ENCODE measurements around the gene PMCH. TPM values are rescaled to one million over a fixed set of nuclear protein-coding genes. Genes with fewer than 3 reads are reported as not detected.
"Not testable (repeated sequence)": the region's sequence is repeated elsewhere in the genome, so short reads cannot be mapped to it uniquely, and the experiment has no call there.

The PMCH gene, protein sequence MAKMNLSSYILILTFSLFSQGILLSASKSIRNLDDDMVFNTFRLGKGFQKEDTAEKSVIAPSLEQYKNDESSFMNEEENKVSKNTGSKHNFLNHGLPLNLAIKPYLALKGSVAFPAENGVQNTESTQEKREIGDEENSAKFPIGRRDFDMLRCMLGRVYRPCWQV
- not detected in 2 replicates for total RNA-seq (2022)
- Bru-seq, nascent RNA: not detected
- not detected for BruChase-seq, experiment 1, labeled RNA remaining after a 2-hour chase
- BruChase-seq, experiment 2, labeled RNA remaining after a 6-hour chase: not detected
- long read RNA-seq: 0 reads

DNA sequence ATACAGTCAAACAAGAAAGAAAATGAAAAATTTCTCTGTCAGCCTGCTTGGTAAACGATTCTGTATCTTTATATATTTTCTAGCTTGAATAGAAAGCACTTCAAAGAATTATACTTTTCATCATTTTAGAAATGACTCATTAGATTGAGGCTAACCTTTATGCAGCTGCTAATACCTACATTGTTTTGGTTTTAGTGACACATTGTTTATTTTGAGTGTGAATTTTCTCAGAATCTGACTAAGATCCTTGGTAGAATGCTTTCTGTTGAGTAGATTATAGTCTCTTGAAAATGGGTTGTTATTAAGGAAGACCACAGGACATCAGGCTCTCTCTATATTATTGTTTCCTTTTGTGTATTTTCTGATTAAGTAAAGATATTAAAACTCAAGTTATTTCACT is at the start of gene PMCH:
Gene PMCH (minus strand): TSS at position 45 of the 400 bp plus-strand sequence. CDS start 63 bp downstream, outside the sequence.
- ChIA-PET POLR2A (no interaction called here), CTCF (no interaction called here)
- no TSS peak for BruUV-seq (replicated peaks)
- no peaks in the 10 kb centered on the region for H3K4me1 Mint-ChIP-seq (ENCODE audit: low read depth, unreplicated experiment)
- no peak for TF ChIP-seq CTCF (IDR thresholded peaks at IDR 0.05; ENCODE audit: insufficient read depth in 1 of 2, low read depth in 1 of 2, low read length in 1 of 2, severe bottlenecking in 1 of 2, unreplicated experiment in 1 of 2)
- no peaks in the 10 kb centered on the region for H3K4me1 ChIP-seq
- H3K4me3 Mint-ChIP-seq (ENCODE audit: unreplicated experiment): no peak within 1 kb of the TSS
- no peak within 1 kb of the TSS for H3K4me3 ChIP-seq (ENCODE audit: low read depth, low read length)
- H3K9me3 Mint-ChIP-seq (ENCODE audit: unreplicated experiment): no peaks in the 10 kb centered on the region
- H3K36me3 ChIP-seq (ENCODE audit: control insufficient read depth, insufficient read depth, low read length): no peaks in the 10 kb centered on the region
- DNase-seq: no peak
- no peaks in the 10 kb centered on the region for H3K27me3 ChIP-seq (replicated peaks; ENCODE audit: control insufficient read depth, insufficient read depth, low read length)
- no peaks in the 10 kb centered on the region for H3K36me3 Mint-ChIP-seq (ENCODE audit: insufficient read depth, unreplicated experiment)
- H3K9me3 ChIP-seq: no peaks in the 10 kb centered on the region
- intact Hi-C loops (cut with micrococcal nuclease; ENCODE audit: unreplicated experiment): no loop called here
- H3K27me3 Mint-ChIP-seq (ENCODE audit: insufficient read depth, unreplicated experiment): no peaks in the 10 kb centered on the region
- H3K27ac Mint-ChIP-seq (ENCODE audit: unreplicated experiment): no peak within 1 kb of the TSS

DNA sequence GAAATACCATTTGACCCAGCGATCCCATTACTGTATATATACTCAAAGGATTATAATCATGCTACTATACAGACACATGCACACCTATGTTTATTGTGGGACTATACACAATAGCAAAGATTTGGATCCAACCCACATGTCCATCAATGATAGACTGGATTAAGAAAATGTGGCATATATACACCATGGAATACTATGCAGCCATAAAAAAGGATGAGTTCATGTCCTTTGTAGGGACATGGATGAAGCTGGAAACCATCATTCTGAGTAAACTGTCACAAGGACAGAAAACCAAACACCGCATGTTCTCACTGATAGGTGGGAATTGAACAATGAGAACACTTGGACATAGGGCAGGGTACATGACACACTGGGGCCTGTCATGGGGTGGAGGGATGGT is 43.2 kb upstream of the PMCH start:
- BruUV-seq (replicated peaks); H3K9me3 ChIP-seq; CTCF ChIA-PET; H3K27me3 Mint-ChIP-seq (ENCODE audit: insufficient read depth, unreplicated experiment); H3K9me3 Mint-ChIP-seq (ENCODE audit: unreplicated experiment); H3K4me3 ChIP-seq (ENCODE audit: low read depth, low read length); POLR2A ChIA-PET; DNase-seq; H3K27me3 ChIP-seq (replicated peaks; ENCODE audit: control insufficient read depth, insufficient read depth, low read length); H3K27ac Mint-ChIP-seq (ENCODE audit: unreplicated experiment); H3K4me1 Mint-ChIP-seq (ENCODE audit: low read depth, unreplicated experiment); H3K36me3 Mint-ChIP-seq (ENCODE audit: insufficient read depth, unreplicated experiment); H3K4me1 ChIP-seq; H3K36me3 ChIP-seq (ENCODE audit: control insufficient read depth, insufficient read depth, low read length); intact Hi-C loops (cut with micrococcal nuclease; ENCODE audit: unreplicated experiment); H3K4me3 Mint-ChIP-seq (ENCODE audit: unreplicated experiment): not testable (repeated sequence)

- 0 out of 2 replicates have a peak, but pooled peaks cover 2% of the 10 kb centered on the region for H3K9me3 ChIP-seq
- H3K4me1 ChIP-seq: no peaks in the 10 kb centered on the region
- no peaks in the 10 kb centered on the region for H3K27me3 ChIP-seq (replicated peaks; ENCODE audit: control insufficient read depth, insufficient read depth, low read length)
- Mint-ChIP-seq H3K9me3 (ENCODE audit: unreplicated experiment) (peaks cover 9% of the 10 kb centered on the region), H3K27me3 (ENCODE audit: insufficient read depth, unreplicated experiment) (peaks cover 6% of the 10 kb centered on the region), H3K4me1 (ENCODE audit: low read depth, unreplicated experiment) (no peaks in the 10 kb centered on the region), H3K36me3 (ENCODE audit: insufficient read depth, unreplicated experiment) (no peaks in the 10 kb centered on the region), H3K4me3 (ENCODE audit: unreplicated experiment) (no peak overlapping the region), H3K27ac (ENCODE audit: unreplicated experiment) (no peak overlapping the region)
- intact Hi-C loops (cut with micrococcal nuclease; ENCODE audit: unreplicated experiment): no loop called here
- no peak for DNase-seq
- ChIA-PET CTCF (no interaction called here), POLR2A (no interaction called here)
- no peak for TF ChIP-seq CTCF (IDR thresholded peaks at IDR 0.05; ENCODE audit: insufficient read depth in 1 of 2, low read depth in 1 of 2, low read length in 1 of 2, severe bottlenecking in 1 of 2, unreplicated experiment in 1 of 2)
- no peak overlapping the region for H3K4me3 ChIP-seq (ENCODE audit: low read depth, low read length)
- no TSS peak for BruUV-seq (replicated peaks)
- H3K36me3 ChIP-seq (ENCODE audit: control insufficient read depth, insufficient read depth, low read length): no peaks in the 10 kb centered on the region
Observed at GRCh38 chr12:102234599-102234998, 37.0 kb upstream of the PMCH start.
